Measurements from ENCODE around the gene SMIM21.

Gene SMIM21

DNA sequence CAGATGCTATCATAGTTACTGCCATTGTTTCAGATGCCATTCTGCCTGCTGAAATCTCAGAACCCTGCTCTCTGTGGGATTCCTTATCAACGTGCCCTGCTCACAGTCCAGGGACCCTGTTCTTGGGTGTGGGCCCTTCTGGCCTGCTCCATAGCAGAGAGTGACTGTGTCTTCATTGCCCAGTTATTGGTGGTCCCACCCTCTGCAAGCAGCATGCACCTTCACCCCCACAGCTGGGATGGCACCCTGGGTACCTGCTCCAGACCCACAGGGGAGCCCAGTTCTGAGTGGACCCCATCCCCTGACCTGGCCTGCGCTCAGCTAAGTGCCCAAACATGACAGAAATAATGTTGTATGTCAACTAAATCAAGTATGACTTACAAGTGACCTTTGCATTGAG lies 36.6 kb downstream of the SMIM21 start:
- H3K4me2 ChIP-seq, result no peak overlapping the region
- H3K27me3 ChIP-seq, result no peaks in the 10 kb centered on the region
- TF ChIP-seq Cebpa-rat (IDR thresholded peaks at IDR 0.05), result no peak
- H3K36me3 ChIP-seq, result no peaks in the 10 kb centered on the region
- H3K9ac ChIP-seq, result no peak overlapping the region
- H4K20me1 ChIP-seq, result no peaks in the 10 kb centered on the region
- H3K4me3 ChIP-seq, result no peak overlapping the region
- H3K4me1 ChIP-seq, result no peaks in the 10 kb centered on the region
- H3K27ac ChIP-seq, result no peak overlapping the region
- no peaks in the 10 kb centered on the region for H3K9me3 ChIP-seq (replicated peaks in 1 of 11)

DNA sequence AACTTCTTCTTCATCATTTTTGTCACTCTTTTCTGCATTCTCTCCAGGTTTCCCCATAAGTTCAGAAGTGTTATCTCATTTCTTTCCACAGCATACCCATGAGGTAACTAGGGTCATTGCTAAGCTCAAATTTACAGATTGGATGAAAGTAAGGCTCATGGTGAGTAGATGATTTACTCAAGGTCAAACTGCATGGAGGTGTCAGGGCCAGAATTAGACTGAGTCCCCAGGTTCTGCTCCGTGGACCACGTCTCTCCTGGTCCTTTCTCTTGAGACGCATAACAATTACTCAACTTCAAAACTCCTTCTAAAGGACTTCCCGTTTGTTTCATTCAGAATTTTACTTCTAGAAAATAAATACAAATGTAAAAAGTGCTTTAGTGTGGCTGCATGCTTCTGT lies 43.4 kb downstream of the SMIM21 start:
- no peaks in the 10 kb centered on the region for H4K20me1 ChIP-seq
- H3K27me3 ChIP-seq, result no peaks in the 10 kb centered on the region
- no peak overlapping the region for H3K4me2 ChIP-seq
- H3K9ac ChIP-seq, result no peak overlapping the region
- peaks cover 0 to 3% (median 0%) of the 10 kb centered on the region in 10 experiments; a peak in 1 of 20 replicates for H3K4me1 ChIP-seq
- H3K4me3 ChIP-seq, result no peak overlapping the region
- H3K27ac ChIP-seq, result no peak overlapping the region
- H3K9me3 ChIP-seq (replicated peaks in 1 of 11), result no peaks in the 10 kb centered on the region; a peak in 1 of 22 replicates
- no peaks in the 10 kb centered on the region for H3K36me3 ChIP-seq
- no peak for TF ChIP-seq Cebpa-rat (IDR thresholded peaks at IDR 0.05)

DNA sequence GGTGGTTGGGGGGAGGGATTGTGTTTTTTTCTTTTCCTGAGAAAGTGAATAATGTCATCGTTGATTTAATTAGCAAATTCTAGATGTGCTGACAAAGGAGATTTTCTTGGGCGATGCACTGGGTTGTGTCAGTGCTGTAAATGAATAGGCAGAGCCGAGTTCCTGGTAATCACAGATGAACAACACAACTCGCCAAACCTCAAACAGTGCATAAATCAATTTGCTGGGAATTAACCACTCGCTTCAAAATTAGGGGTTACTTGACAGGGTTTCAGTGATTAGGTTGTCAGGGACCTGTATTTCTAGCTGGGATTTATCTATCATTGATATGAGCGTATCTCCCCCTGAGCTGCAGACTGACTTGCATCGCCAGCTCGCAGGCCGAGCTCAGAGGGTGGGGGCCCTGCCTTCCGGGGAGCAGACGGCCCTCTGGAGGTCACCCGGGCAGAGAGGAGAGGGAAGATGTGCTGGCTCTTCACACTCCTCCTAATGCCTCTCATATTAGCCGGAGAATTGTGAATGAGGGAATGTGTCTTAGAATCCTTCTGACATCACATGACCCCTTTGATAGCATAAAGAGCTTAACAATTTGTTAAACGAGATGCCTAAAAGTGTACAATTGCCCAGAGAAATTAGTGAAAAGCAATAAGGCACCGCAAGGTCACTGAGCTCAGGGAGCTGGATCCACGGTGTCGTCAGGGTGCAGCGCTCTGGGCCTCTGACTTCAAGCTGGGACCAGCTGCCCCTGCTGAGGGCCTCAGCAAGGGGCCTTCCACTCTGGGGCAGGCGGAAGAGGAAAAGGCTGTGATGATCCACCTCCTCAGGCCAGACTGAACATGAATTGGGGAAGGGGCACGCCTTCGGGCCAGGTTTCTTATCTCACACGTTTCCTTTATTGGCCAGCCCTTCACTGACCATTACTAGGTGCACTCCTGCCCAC lies 48.9 kb downstream of the SMIM21 start:
- Histone ChIP-seq H3K4me3 (no peak overlapping the region), H4K20me1 (no peaks in the 10 kb centered on the region), H3K36me3 (no peaks in the 10 kb centered on the region), H3K9me3 (replicated peaks in 1 of 11) (no peaks in the 10 kb centered on the region; a peak in 1 of 22 replicates), H3K27me3 (no peaks in the 10 kb centered on the region), H3K4me2 (no peak overlapping the region), H3K9ac (no peak overlapping the region), H3K4me1 (no peaks in the 10 kb centered on the region), H3K27ac (no peak overlapping the region)
- TF ChIP-seq Cebpa-rat (IDR thresholded peaks at IDR 0.05), result no peak

DNA sequence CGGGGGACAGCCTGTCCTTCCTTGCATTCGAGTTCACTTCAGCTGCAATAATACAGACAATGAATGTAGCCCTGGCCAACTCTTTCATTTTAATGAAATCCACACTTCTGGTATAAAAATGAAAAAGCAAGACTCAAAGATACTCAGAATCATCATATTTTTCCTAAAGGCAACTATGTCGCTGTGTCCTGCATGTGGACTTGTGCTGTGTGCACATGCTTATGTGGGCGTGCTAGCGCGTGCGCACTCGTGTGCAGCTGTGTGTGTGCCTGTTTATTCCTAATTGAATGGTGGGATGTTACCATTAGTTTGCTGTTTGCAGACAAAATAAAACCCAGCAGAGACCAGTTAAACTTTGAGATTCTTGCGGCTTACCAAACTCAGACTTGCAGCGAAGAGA lies 49.6 kb downstream of the SMIM21 start:
- Histone ChIP-seq H3K36me3 (no peaks in the 10 kb centered on the region), H3K9me3 (replicated peaks in 1 of 11) (peaks cover 0 to 3% (median 0%) of the 10 kb centered on the region in 11 experiments; a peak in 3 of 22 replicates), H3K9ac (no peak overlapping the region), H3K4me3 (no peak overlapping the region), H3K4me1 (no peaks in the 10 kb centered on the region), H4K20me1 (no peaks in the 10 kb centered on the region), H3K27me3 (no peaks in the 10 kb centered on the region), H3K4me2 (no peak overlapping the region), H3K27ac (no peak overlapping the region)
- TF ChIP-seq Cebpa-rat (IDR thresholded peaks at IDR 0.05), result no peak

DNA sequence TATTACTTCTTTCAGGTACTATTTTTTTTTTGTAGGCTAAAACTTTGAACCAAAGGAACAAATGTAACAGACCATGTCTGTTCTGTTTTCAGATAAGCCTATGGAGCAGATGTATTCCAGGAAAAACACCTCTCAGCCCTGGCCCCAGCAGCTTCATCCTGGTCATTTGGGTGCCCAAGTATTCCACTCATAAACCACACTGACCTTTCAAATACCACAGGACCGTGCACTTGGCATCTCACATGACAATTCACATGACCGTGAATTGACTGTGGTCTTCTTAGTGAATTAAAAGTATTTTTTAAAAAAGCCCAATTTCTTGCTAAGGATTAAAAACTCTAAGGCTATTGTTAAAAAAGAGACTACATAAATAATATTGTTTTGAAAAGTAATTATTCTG lies 50.2 kb downstream of the SMIM21 start:
- Histone ChIP-seq H3K9me3 (replicated peaks in 1 of 11) (peaks cover 0 to 9% (median 0%) of the 10 kb centered on the region in 11 experiments; a peak in 3 of 22 replicates), H4K20me1 (no peaks in the 10 kb centered on the region)

GRCh38 chr18:75376004-75376403 lies 51.5 kb downstream of the SMIM21 start:
- no peaks in the 10 kb centered on the region for H3K4me1 ChIP-seq
- TF ChIP-seq Cebpa-rat (IDR thresholded peaks at IDR 0.05), result no peak
- no peak overlapping the region for H3K4me2 ChIP-seq
- no peaks in the 10 kb centered on the region for H3K27me3 ChIP-seq
- H3K9me3 ChIP-seq (replicated peaks in 1 of 11), result peaks cover 0 to 9% (median 0%) of the 10 kb centered on the region in 11 experiments; a peak in 3 of 22 replicates
- no peak overlapping the region for H3K27ac ChIP-seq
- no peaks in the 10 kb centered on the region for H4K20me1 ChIP-seq
- no peak overlapping the region for H3K4me3 ChIP-seq
- no peak overlapping the region for H3K9ac ChIP-seq
- H3K36me3 ChIP-seq, result no peaks in the 10 kb centered on the region

More for the DNA sequence above, 50.2 kb downstream of the SMIM21 start:
- TF ChIP-seq Cebpa-rat (IDR thresholded peaks at IDR 0.05), result no peak
- no peak overlapping the region for H3K4me2 ChIP-seq
- H3K4me3 ChIP-seq, result no peak overlapping the region
- no peak overlapping the region for H3K27ac ChIP-seq
- no peaks in the 10 kb centered on the region for H3K36me3 ChIP-seq
- no peaks in the 10 kb centered on the region for H3K27me3 ChIP-seq
- no peak overlapping the region for H3K9ac ChIP-seq
- no peaks in the 10 kb centered on the region for H3K4me1 ChIP-seq

DNA sequence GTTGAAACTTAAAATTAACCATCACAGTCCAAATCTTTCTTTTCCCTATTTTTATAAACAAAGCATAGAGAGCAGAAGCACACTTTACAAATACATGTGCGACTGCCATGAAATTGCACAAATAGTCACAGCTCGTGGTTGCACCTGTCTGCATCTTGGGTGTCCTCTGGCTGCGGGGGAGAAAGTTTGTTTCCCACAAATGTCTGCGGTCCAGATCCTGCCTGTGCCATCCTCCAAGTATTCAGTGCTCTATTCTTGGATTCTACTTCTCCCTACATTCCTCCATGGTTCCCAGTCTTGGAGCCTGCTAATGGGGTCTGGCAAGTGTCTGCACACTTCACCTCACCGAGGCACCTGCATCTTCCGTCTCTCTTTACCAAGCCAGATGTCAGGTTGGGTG lies 52.2 kb downstream of the SMIM21 start:
- Histone ChIP-seq H3K36me3 (no peaks in the 10 kb centered on the region), H4K20me1 (no peaks in the 10 kb centered on the region), H3K4me3 (no peak overlapping the region), H3K9me3 (replicated peaks in 1 of 11) (peaks cover 0 to 9% (median 0%) of the 10 kb centered on the region in 11 experiments; a peak in 3 of 22 replicates), H3K4me2 (no peak overlapping the region), H3K27ac (no peak overlapping the region), H3K9ac (no peak overlapping the region), H3K4me1 (no peaks in the 10 kb centered on the region), H3K27me3 (no peaks in the 10 kb centered on the region)
- no peak for TF ChIP-seq Cebpa-rat (IDR thresholded peaks at IDR 0.05)

GRCh38 chr18:75374466-75374865 lies 53.0 kb downstream of the SMIM21 start:
- no peak overlapping the region for H3K9ac ChIP-seq
- no peaks in the 10 kb centered on the region for H3K36me3 ChIP-seq
- H3K9me3 ChIP-seq (replicated peaks in 1 of 11), result peaks cover 0 to 9% (median 0%) of the 10 kb centered on the region in 11 experiments; a peak in 2 of 22 replicates
- H3K27ac ChIP-seq, result no peak overlapping the region
- H3K27me3 ChIP-seq, result no peaks in the 10 kb centered on the region
- peaks cover 0 to 4% (median 0%) of the 10 kb centered on the region in 10 experiments; a peak in 1 of 20 replicates for H3K4me1 ChIP-seq
- no peak for TF ChIP-seq Cebpa-rat (IDR thresholded peaks at IDR 0.05)
- no peak overlapping the region for H3K4me2 ChIP-seq
- no peak overlapping the region for H3K4me3 ChIP-seq
- no peaks in the 10 kb centered on the region for H4K20me1 ChIP-seq

DNA sequence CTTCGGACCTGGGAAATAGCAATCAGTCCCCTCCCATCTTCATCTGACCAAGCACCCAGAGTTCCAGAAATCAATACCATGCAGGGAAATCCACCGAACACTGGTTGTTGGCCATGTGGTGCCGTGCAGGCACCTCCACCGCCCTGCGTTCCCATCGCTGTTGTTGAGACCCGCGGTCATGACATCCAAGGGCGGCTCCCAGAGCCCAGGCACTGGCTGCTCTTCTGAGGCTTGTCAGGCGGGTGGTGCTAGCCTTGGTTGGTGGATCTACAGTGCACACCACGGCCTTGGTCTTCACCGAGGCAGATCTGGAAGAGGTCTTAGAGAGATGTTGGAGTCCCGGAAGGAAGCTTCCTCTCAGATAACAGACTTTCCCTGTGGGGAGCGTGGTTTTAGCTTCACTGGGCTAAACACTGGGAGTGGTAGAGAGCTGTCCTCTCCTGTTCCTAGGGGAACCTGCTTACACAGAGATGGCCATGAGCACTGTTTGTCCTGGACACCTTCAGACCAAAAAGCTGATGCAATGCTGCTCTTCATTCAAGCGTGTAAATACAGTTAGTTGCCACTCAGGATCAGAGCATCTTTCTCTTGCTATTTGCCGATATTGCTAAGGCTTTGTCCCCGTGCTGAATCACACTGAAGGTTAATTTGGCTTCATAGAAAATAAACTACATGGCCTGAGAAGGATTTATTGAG lies 58.3 kb downstream of the SMIM21 start:
- TF ChIP-seq Cebpa-rat (IDR thresholded peaks at IDR 0.05), result no peak
- no peak overlapping the region for H3K4me2 ChIP-seq
- no peak overlapping the region for H3K9ac ChIP-seq
- no peak overlapping the region for H3K4me3 ChIP-seq
- H3K4me1 ChIP-seq, result peaks cover 0 to 7% (median 0%) of the 10 kb centered on the region in 10 experiments; a peak in 1 of 20 replicates
- no peaks in the 10 kb centered on the region for H3K27me3 ChIP-seq
- H3K27ac ChIP-seq, result no peak overlapping the region
- no peaks in the 10 kb centered on the region for H4K20me1 ChIP-seq
- peaks cover 0 to 9% (median 0%) of the 10 kb centered on the region in 11 experiments; a peak in 2 of 22 replicates for H3K9me3 ChIP-seq (replicated peaks in 1 of 11)
- H3K36me3 ChIP-seq, result no peaks in the 10 kb centered on the region

All from BLaER1 treated with 17β-estradiol and CSF1 and Interleukin-3, amounts not matched to agents 10 nM and 100 nM (cell line).